ENCODE measurements around the gene LYPLA2. TPM values are rescaled to one million over a fixed set of nuclear protein-coding genes. Genes with fewer than 3 reads are reported as not detected.
"Not testable (repeated sequence)": the region's sequence is repeated elsewhere in the genome, so short reads cannot be mapped to it uniquely, and the experiment has no call there.

Gene LYPLA2
- total RNA-seq, 3 donors from 2014 or later (not counting 1 experiment from before 2014, with no cell fraction given): 70.6 to 84.5 (median 73.3) TPM

- Histone ChIP-seq H3K4me1 (ENCODE audit: control insufficient read depth, insufficient read depth, low read length) (peaks cover 22% of the 10 kb centered on the region), H3K27ac (ENCODE audit: low read length) (no peak overlapping the region), H3K27me3 (ENCODE audit: control insufficient read depth, insufficient read depth, low read length) (no peaks in the 10 kb centered on the region), H3K36me3 (ENCODE audit: control insufficient read depth, insufficient read depth, low read length) (peaks cover 3% of the 10 kb centered on the region), H3K9me3 (ENCODE audit: control insufficient read depth, insufficient read depth, low read length) (no peaks in the 10 kb centered on the region), H3K4me3 (ENCODE audit: low read length) (no peak overlapping the region)
- Mint-ChIP-seq H3K4me1 (peaks cover 13 to 23% of the 10 kb centered on the region in 2 donors), H3K4me3 (peak overlapping the region; percentile 4), H3K27ac (no peak overlapping the region), H3K36me3 (no peaks in the 10 kb centered on the region), H3K27me3 (ENCODE audit: low read depth in 2 of 2) (no peaks in the 10 kb centered on the region), H3K9me3 (no peaks in the 10 kb centered on the region)
- 72% methylated on average over 2 of the region's 2 CpGs for WGBS (ENCODE audit: insufficient coverage)
- intact Hi-C loops (cut with micrococcal nuclease): no loop called here
- TF ChIP-seq CTCF (IDR thresholded peaks at IDR 0.05): no peak
- no peak for ATAC-seq
- no peak for DNase-seq
These were observed 14.7 kb upstream of the LYPLA2 start for GRCh38 chr1:23776217-23776616.

- Histone ChIP-seq H3K27ac (ENCODE audit: low read length) (peak within 1 kb of the TSS; percentile 95), H3K4me1 (ENCODE audit: control insufficient read depth, insufficient read depth, low read length) (peaks cover 17% of the 10 kb centered on the region), H3K36me3 (ENCODE audit: control insufficient read depth, insufficient read depth, low read length) (peaks cover 11% of the 10 kb centered on the region), H3K9me3 (ENCODE audit: control insufficient read depth, insufficient read depth, low read length) (no peaks in the 10 kb centered on the region), H3K4me3 (ENCODE audit: low read length) (peak within 1 kb of the TSS; percentile 78), H3K27me3 (ENCODE audit: control insufficient read depth, insufficient read depth, low read length) (no peaks in the 10 kb centered on the region)
- ATAC-seq (peak; percentile 85 to 93 (median 90)), DNase-seq (peak; percentile 78 to 92)
- intact Hi-C loops (cut with micrococcal nuclease): no loop called here
- Mint-ChIP-seq H3K4me3 (peak within 1 kb of the TSS; percentile 91), H3K27ac (peak within 1 kb of the TSS; percentile 90 to 91), H3K27me3 (ENCODE audit: low read depth in 2 of 2) (no peaks in the 10 kb centered on the region), H3K9me3 (no peaks in the 10 kb centered on the region), H3K36me3 (no peaks in the 10 kb centered on the region), H3K4me1 (peaks cover 13 to 20% of the 10 kb centered on the region in 2 donors)
- TF ChIP-seq CTCF (IDR thresholded peaks at IDR 0.05): no peak
- under 1% methylated on average over 89 of the region's 91 CpGs for WGBS (ENCODE audit: insufficient coverage)
These were observed 12.7 kb upstream of the LYPLA2 start, which contains the start of gene PITHD1 for GRCh38 chr1:23777979-23778814. Gene PITHD1, plus strand, starts transcription at chr1:23778418. Its CDS starts 98 bp downstream, at chr1:23778516.

- intact Hi-C loops (cut with micrococcal nuclease): no loop called here
- H3K27ac Mint-ChIP-seq: peak overlapping the region; percentile 90 to 91
- ATAC-seq (no peak), DNase-seq (no peak)
- H3K36me3 ChIP-seq (ENCODE audit: control insufficient read depth, insufficient read depth, low read length): peaks cover 17% of the 10 kb centered on the region
- no peak overlapping the region for H3K4me3 ChIP-seq (ENCODE audit: low read length)
- H3K9me3 ChIP-seq (ENCODE audit: control insufficient read depth, insufficient read depth, low read length): no peaks in the 10 kb centered on the region
- no peaks in the 10 kb centered on the region for H3K9me3 Mint-ChIP-seq
- peaks cover 13 to 20% of the 10 kb centered on the region in 2 donors for H3K4me1 Mint-ChIP-seq
- H3K27me3 Mint-ChIP-seq (ENCODE audit: low read depth in 2 of 2): no peaks in the 10 kb centered on the region
- 89% methylated on average over 3 of the region's 3 CpGs for WGBS (ENCODE audit: insufficient coverage)
- no peaks in the 10 kb centered on the region for H3K27me3 ChIP-seq (ENCODE audit: control insufficient read depth, insufficient read depth, low read length)
- H3K4me3 Mint-ChIP-seq: peak overlapping the region; percentile 78
- H3K36me3 Mint-ChIP-seq: no peaks in the 10 kb centered on the region
- peaks cover 17% of the 10 kb centered on the region for H3K4me1 ChIP-seq (ENCODE audit: control insufficient read depth, insufficient read depth, low read length)
- H3K27ac ChIP-seq (ENCODE audit: low read length): no peak overlapping the region
- TF ChIP-seq CTCF (IDR thresholded peaks at IDR 0.05): no peak
These were observed 11.0 kb upstream of the LYPLA2 start for GRCh38 chr1:23779826-23780371.

- intact Hi-C loops (cut with micrococcal nuclease); H3K36me3 Mint-ChIP-seq; H3K9me3 Mint-ChIP-seq; H3K4me3 ChIP-seq (ENCODE audit: low read length); H3K27me3 Mint-ChIP-seq (ENCODE audit: low read depth in 2 of 2); H3K27ac ChIP-seq (ENCODE audit: low read length); DNase-seq; ATAC-seq; H3K27me3 ChIP-seq (ENCODE audit: control insufficient read depth, insufficient read depth, low read length); H3K4me1 ChIP-seq (ENCODE audit: control insufficient read depth, insufficient read depth, low read length); H3K9me3 ChIP-seq (ENCODE audit: control insufficient read depth, insufficient read depth, low read length); H3K27ac Mint-ChIP-seq; H3K4me3 Mint-ChIP-seq: not testable (repeated sequence)
- peaks cover 13 to 17% of the 10 kb centered on the region in 2 donors for H3K4me1 Mint-ChIP-seq
- WGBS (ENCODE audit: insufficient coverage): 95% methylated on average over 4 of the region's 11 CpGs
- peaks cover 40% of the 10 kb centered on the region for H3K36me3 ChIP-seq (ENCODE audit: control insufficient read depth, insufficient read depth, low read length)
These were observed 7.8 kb upstream of the LYPLA2 start for GRCh38 chr1:23783141-23783540.
